Measurements from ENCODE around the gene JAK2. TPM values are rescaled to one million over a fixed set of nuclear protein-coding genes. Genes with fewer than 3 reads are reported as not detected.

JAK2 gene
- polyA plus RNA-seq, 1 donor (not counting 4 experiments of a cell fraction or from before 2014, with no cell fraction given) = 5.4 TPM

DNA sequence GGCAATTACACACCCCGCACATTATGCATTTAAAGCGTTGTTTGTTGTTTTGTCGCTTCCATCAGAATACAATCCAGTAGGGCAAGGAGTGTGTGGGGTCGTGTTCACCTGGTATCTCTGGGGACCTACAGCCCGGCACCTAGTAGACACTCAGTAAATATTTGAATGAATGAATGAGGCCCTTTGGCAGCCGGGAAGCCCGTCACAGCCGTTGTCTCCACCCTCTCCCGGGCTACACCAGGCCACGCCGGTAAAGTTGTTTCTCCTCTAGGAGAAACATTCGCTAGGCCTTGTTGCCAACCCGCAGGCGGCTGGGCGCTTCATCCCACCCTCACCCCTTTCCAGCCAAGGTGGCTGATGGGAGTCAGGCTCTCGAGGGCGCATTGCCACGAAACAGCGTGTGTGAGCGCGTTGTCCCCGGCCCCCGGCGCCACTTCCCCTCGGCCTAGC is 876 bp upstream of the JAK2 start:
- H4K20me1 ChIP-seq (ENCODE audit: control insufficient read depth, extremely low read depth, insufficient read depth, low read length) = no peaks in the 10 kb centered on the region
- TF ChIP-seq, protein P1, sequence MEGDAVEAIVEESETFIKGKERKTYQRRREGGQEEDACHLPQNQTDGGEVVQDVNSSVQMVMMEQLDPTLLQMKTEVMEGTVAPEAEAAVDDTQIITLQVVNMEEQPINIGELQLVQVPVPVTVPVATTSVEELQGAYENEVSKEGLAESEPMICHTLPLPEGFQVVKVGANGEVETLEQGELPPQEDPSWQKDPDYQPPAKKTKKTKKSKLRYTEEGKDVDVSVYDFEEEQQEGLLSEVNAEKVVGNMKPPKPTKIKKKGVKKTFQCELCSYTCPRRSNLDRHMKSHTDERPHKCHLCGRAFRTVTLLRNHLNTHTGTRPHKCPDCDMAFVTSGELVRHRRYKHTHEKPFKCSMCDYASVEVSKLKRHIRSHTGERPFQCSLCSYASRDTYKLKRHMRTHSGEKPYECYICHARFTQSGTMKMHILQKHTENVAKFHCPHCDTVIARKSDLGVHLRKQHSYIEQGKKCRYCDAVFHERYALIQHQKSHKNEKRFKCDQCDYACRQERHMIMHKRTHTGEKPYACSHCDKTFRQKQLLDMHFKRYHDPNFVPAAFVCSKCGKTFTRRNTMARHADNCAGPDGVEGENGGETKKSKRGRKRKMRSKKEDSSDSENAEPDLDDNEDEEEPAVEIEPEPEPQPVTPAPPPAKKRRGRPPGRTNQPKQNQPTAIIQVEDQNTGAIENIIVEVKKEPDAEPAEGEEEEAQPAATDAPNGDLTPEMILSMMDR (optimal IDR thresholded peaks at IDR 0.05 in 1 of 3, IDR thresholded peaks at IDR 0.05 in 1 of 3, conservative IDR thresholded peaks at IDR 0.05 in 1 of 3; ENCODE audit: extremely low read depth in 1 of 3, insufficient read depth in 2 of 3, low read length in 3 of 3) = no peak
- no peak for TF ChIP-seq EZH2 (IDR thresholded peaks at IDR 0.05; ENCODE audit: low read length)
- H3K9me3 ChIP-seq (ENCODE audit: control insufficient read depth, low read depth, low read length) = no peaks in the 10 kb centered on the region
- DNase-seq (ENCODE audit: low read depth, low spot score) (no peak), FAIRE-seq (no peak)
- peaks cover 26% of the 10 kb centered on the region for H3K4me1 ChIP-seq (ENCODE audit: control insufficient read depth, extremely low read depth, insufficient read depth, low read length)
- H3K27ac ChIP-seq (ENCODE audit: control insufficient read depth, insufficient read depth, low read length) = peak overlapping the region; percentile 87
- no peaks in the 10 kb centered on the region for H3K27me3 ChIP-seq (ENCODE audit: control insufficient read depth, extremely low read depth, insufficient read depth, low read length)
- H3K4me2 ChIP-seq (ENCODE audit: control insufficient read depth, extremely low read depth, insufficient read depth, low read depth, low read length) = peak overlapping the region; percentile 87
- no peaks in the 10 kb centered on the region for H3K9me1 ChIP-seq (ENCODE audit: control insufficient read depth, extremely low read depth, insufficient read depth, low read length)
- dilution Hi-C loops (cut with MboI; ENCODE audit: extremely low pct_ligation_motif_present, low sequenced_read_pairs) = no loop called here
- peak overlapping the region; percentile 89 for H3K9ac ChIP-seq (ENCODE audit: control insufficient read depth, extremely low read depth, insufficient read depth, low read length)
- H3K79me2 ChIP-seq (ENCODE audit: control insufficient read depth, insufficient read depth, low read length) = peaks cover 3% of the 10 kb centered on the region
- H3K4me3 ChIP-seq (ENCODE audit: control insufficient read depth in 2 of 3, extremely low read depth in 1 of 3, insufficient read depth in 2 of 3, low read depth in 1 of 3, low read length in 3 of 3) = peak overlapping the region; percentile 82 to 86 (median 86)
- H3K36me3 ChIP-seq (ENCODE audit: control insufficient read depth in 2 of 2, extremely low read depth in 1 of 2, insufficient read depth in 2 of 2, low read length in 2 of 2) = no peaks in the 10 kb centered on the region
- peak overlapping the region; percentile 96 for H2AFZ ChIP-seq (ENCODE audit: control insufficient read depth, low read length)

GRCh38 chr9:4985386-4986266 is 554 bp downstream of the JAK2 start:
- Histone ChIP-seq H3K4me2 (ENCODE audit: control insufficient read depth, extremely low read depth, insufficient read depth, low read depth, low read length) (peak overlapping the region; percentile 98), H2AFZ (ENCODE audit: control insufficient read depth, low read length) (peak overlapping the region; percentile 86)
- dilution Hi-C loops (cut with MboI; ENCODE audit: extremely low pct_ligation_motif_present, low sequenced_read_pairs) = no loop called here

More at GRCh38 chr9:4985386-4986266, 554 bp downstream of the JAK2 start:
- no peak for TF ChIP-seq EZH2 (IDR thresholded peaks at IDR 0.05; ENCODE audit: low read length)
- TF ChIP-seq, protein P1 (optimal IDR thresholded peaks at IDR 0.05 in 1 of 3, IDR thresholded peaks at IDR 0.05 in 1 of 3, conservative IDR thresholded peaks at IDR 0.05 in 1 of 3; ENCODE audit: extremely low read depth in 1 of 3, insufficient read depth in 2 of 3, low read length in 3 of 3) = no peak
- Histone ChIP-seq H3K27me3 (ENCODE audit: control insufficient read depth, extremely low read depth, insufficient read depth, low read length) (no peaks in the 10 kb centered on the region), H3K9ac (ENCODE audit: control insufficient read depth, extremely low read depth, insufficient read depth, low read length) (peak overlapping the region; percentile 89), H3K79me2 (ENCODE audit: control insufficient read depth, insufficient read depth, low read length) (peaks cover 3% of the 10 kb centered on the region), H3K36me3 (ENCODE audit: control insufficient read depth in 2 of 2, extremely low read depth in 1 of 2, insufficient read depth in 2 of 2, low read length in 2 of 2) (no peaks in the 10 kb centered on the region), H3K9me1 (ENCODE audit: control insufficient read depth, extremely low read depth, insufficient read depth, low read length) (no peaks in the 10 kb centered on the region), H3K27ac (ENCODE audit: control insufficient read depth, insufficient read depth, low read length) (peak overlapping the region; percentile 87), H4K20me1 (ENCODE audit: control insufficient read depth, extremely low read depth, insufficient read depth, low read length) (no peaks in the 10 kb centered on the region), H3K4me3 (ENCODE audit: control insufficient read depth in 2 of 3, extremely low read depth in 1 of 3, insufficient read depth in 2 of 3, low read depth in 1 of 3, low read length in 3 of 3) (peak overlapping the region; percentile 82 to 86 (median 86)), H3K9me3 (ENCODE audit: control insufficient read depth, low read depth, low read length) (no peaks in the 10 kb centered on the region), H3K4me1 (ENCODE audit: control insufficient read depth, extremely low read depth, insufficient read depth, low read length) (peaks cover 14% of the 10 kb centered on the region)
- FAIRE-seq (peak; percentile 88), DNase-seq (ENCODE audit: low read depth, low spot score) (no peak)

All from keratinocyte (primary cell).